Stimulated activated naive B cell treated with anti-CD40 and anti-IgM and Interleukin-4, amounts not matched to agents 10 μg/mL and 1 μg/mL and 100 μg/mL, for 72 hours (primary cell): ENCODE measurements around the gene ZC3H6.
A peak's percentile ranks its signal among the peaks of the same experiment; 100 is the strongest.
"Not testable (repeated sequence)": the region's sequence is repeated elsewhere in the genome, so short reads cannot be mapped to it uniquely, and the experiment has no call there.

ENCODE experiments used
- ATAC-seq, 2 donors: fragments of 150-1000 bp; cut with Tn5 transposase; replicated peaks; 2 replicates each; pipeline ENCODE4 v1.10.0; 2021; ENCODE audit warnings: moderate library complexity in 1 of 2
- DNase-seq: peaks from one replicate; pipeline ENCODE4 v3.0.0; 2021
- H3K27ac Mint-ChIP-seq: one replicate; pipeline ENCODE4 v1.8.0; 2022; ENCODE audit warnings: mild to moderate bottlenecking, mixed read lengths
- H3K27me3 Mint-ChIP-seq, 2 donors: one replicate each; pipeline ENCODE4 v1.8.0; 2022; ENCODE audit warnings: mixed read lengths in 2 of 2
- H3K36me3 Mint-ChIP-seq, 2 donors: one replicate each; pipeline ENCODE4 v1.8.0; 2022; ENCODE audit warnings: mixed read lengths in 2 of 2, mild to moderate bottlenecking in 1 of 2
- H3K4me1 Mint-ChIP-seq, 2 donors: one replicate each; pipeline ENCODE4 v1.8.0; 2022; ENCODE audit warnings: mixed read lengths in 2 of 2, mild to moderate bottlenecking in 1 of 2
- H3K4me3 Mint-ChIP-seq, 2 donors: one replicate each; pipeline ENCODE4 v1.8.0; 2022; ENCODE audit warnings: mild to moderate bottlenecking in 2 of 2, mixed read lengths in 2 of 2, moderate library complexity in 1 of 2
- H3K9me3 Mint-ChIP-seq, 2 donors: one replicate each; pipeline ENCODE4 v1.8.0; 2022; ENCODE audit warnings: mixed read lengths in 2 of 2, mild to moderate bottlenecking in 1 of 2

The ZC3H6 gene

DNA sequence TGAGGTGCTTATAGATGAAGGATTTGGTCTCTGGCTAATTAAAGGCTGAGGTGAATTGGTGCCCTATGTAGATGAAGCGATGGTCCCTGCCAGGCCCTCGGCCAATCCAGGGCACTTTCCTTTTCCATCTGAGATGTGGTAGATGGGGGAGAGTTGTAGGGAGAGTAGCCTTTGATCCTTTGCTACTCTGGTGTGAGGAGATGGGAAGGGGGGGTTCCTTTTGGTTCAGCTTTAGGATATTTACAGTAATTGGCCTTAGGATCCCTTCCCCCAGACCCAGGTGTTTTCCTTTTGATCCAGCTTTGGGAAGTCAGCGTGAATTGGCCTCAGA lies 15.1 kb upstream of the ZC3H6 start:
- H3K36me3 Mint-ChIP-seq: peaks cover 9 to 17% of the 10 kb centered on the region in 2 donors
- H3K9me3 Mint-ChIP-seq: peaks cover 7 to 8% of the 10 kb centered on the region in 2 donors
- DNase-seq: no peak
- H3K27me3 Mint-ChIP-seq: no peaks in the 10 kb centered on the region
- H3K27ac Mint-ChIP-seq: peak overlapping the region; percentile 82
- H3K4me3 Mint-ChIP-seq: peak overlapping the region in 1 of 2 donors; percentile 32
- ATAC-seq: no peak
- H3K4me1 Mint-ChIP-seq: peaks cover 25 to 57% of the 10 kb centered on the region in 2 donors

DNA sequence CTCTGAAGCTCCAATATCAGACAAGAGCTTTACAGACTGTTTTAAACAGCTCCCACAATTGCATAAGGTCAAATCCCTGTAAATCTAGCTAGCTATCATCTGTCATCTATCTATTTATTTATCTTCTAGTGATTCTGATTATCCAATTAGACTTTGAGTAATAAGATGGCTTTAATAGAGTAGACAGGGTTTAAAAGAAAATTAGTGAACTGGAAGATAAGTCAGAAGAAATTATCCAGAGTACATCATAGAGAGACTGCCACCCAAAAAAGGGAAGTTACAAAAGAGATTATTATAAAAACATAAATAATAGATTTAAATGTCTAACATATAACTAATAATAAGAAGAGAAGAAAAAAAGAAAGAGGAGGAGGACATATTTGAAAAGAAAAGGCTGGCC lies 12.5 kb upstream of the ZC3H6 start:
- ATAC-seq (no peak), DNase-seq (no peak)
- H3K9me3 Mint-ChIP-seq: peaks cover 7 to 8% of the 10 kb centered on the region in 2 donors
- H3K4me1 Mint-ChIP-seq: peaks cover 14 to 36% of the 10 kb centered on the region in 2 donors
- H3K36me3 Mint-ChIP-seq: peaks cover 7 to 14% of the 10 kb centered on the region in 2 donors
- peak overlapping the region; percentile 68 for H3K27ac Mint-ChIP-seq
- H3K4me3 Mint-ChIP-seq: no peak overlapping the region
- H3K27me3 Mint-ChIP-seq: no peaks in the 10 kb centered on the region

- H3K27me3 Mint-ChIP-seq: no peaks in the 10 kb centered on the region
- peaks cover 6 to 11% of the 10 kb centered on the region in 2 donors for H3K9me3 Mint-ChIP-seq
- H3K4me3 Mint-ChIP-seq: no peak overlapping the region
- no peak for ATAC-seq
- H3K27ac Mint-ChIP-seq: no peak overlapping the region
- H3K36me3 Mint-ChIP-seq: peaks cover 8 to 14% of the 10 kb centered on the region in 2 donors
- DNase-seq: no peak
- H3K4me1 Mint-ChIP-seq: peaks cover 4% of the 10 kb centered on the region in 2 donors
These were observed 6.8 kb upstream of the ZC3H6 start for GRCh38 chr2:112268547-112268946.

- H3K36me3 Mint-ChIP-seq: peaks cover 14 to 19% of the 10 kb centered on the region in 2 donors
- DNase-seq: no peak
- ATAC-seq: no peak
- H3K4me3 Mint-ChIP-seq: no peak overlapping the region
- H3K27me3 Mint-ChIP-seq: no peaks in the 10 kb centered on the region
- peaks cover 6 to 11% of the 10 kb centered on the region in 2 donors for H3K9me3 Mint-ChIP-seq
- no peak overlapping the region for H3K27ac Mint-ChIP-seq
- H3K4me1 Mint-ChIP-seq: peaks cover 4 to 5% of the 10 kb centered on the region in 2 donors
These were observed 2.7 kb upstream of the ZC3H6 start for GRCh38 chr2:112272669-112273068.

- peaks cover 9 to 14% of the 10 kb centered on the region in 2 donors for H3K36me3 Mint-ChIP-seq
- no peaks in the 10 kb centered on the region for H3K27me3 Mint-ChIP-seq
- DNase-seq: no peak
- no peak overlapping the region for H3K4me3 Mint-ChIP-seq
- peaks cover 4 to 5% of the 10 kb centered on the region in 2 donors for H3K4me1 Mint-ChIP-seq
- H3K27ac Mint-ChIP-seq: no peak overlapping the region
- ATAC-seq: no peak
- peaks cover 3 to 8% of the 10 kb centered on the region in 2 donors for H3K9me3 Mint-ChIP-seq
These were observed 2.0 kb upstream of the ZC3H6 start for GRCh38 chr2:112273349-112273748.

DNA sequence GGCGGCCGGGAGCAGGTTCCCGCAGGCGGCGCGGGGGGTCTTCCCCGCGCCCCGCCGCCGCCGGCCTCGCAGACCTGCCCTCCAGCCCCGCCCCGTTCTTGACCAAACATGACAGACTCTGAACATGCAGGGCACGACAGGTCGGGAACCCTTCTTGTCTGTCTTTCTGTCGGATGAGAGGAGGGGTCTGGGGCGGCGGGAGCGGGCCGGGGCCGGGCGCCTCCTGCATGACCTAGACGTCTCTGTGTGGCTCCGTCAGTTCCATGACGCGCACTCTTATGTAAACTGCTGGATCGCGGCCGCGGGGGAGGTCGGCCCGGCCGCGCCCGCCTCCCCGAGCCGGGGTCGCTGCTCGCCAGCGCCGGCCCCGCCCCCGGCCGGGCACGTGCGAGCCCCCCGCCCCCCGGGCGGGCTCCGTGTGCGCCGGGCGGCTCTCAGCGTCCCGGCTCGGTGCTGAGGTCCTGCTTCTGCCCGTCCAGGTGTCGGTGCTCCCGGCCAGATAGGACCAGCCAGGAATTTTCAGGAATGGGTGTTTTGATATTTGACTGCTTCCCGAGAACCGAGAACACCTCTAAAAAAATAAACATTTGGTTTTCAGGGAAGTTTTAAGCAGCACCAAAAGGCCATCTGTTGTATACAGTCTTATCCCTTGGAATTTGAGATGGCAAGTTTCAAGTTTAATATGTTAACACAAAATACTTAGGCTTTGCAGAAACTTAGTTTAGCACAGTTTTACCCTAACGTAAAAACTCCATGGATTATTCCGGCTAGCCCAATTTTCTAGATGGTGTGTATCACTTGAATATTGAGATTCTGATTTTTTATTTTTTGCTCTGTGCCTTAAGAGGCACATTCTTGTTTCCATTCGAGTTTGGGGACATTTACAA lies 733 bp downstream of the ZC3H6 start:
- Mint-ChIP-seq H3K9me3 (peaks cover under 1 to 3% of the 10 kb centered on the region in 2 donors), H3K4me3 (peak overlapping the region; percentile 87 to 93), H3K27me3 (no peaks in the 10 kb centered on the region), H3K27ac (peak overlapping the region; percentile 100), H3K4me1 (peaks cover 8 to 12% of the 10 kb centered on the region in 2 donors), H3K36me3 (peaks cover 6 to 8% of the 10 kb centered on the region in 2 donors)
- ATAC-seq (peak; percentile 75 to 76), DNase-seq (peak; percentile 77)

- Mint-ChIP-seq H3K9me3 (peaks cover 3% of the 10 kb centered on the region in 2 donors), H3K4me1 (peaks cover 13 to 18% of the 10 kb centered on the region in 2 donors), H3K4me3 (no peak overlapping the region), H3K27me3 (no peaks in the 10 kb centered on the region), H3K36me3 (peaks cover 6 to 8% of the 10 kb centered on the region in 2 donors), H3K27ac (no peak overlapping the region)
- DNase-seq: no peak
- ATAC-seq: no peak
These were observed 1.6 kb downstream of the ZC3H6 start for GRCh38 chr2:112276954-112277353.

DNA sequence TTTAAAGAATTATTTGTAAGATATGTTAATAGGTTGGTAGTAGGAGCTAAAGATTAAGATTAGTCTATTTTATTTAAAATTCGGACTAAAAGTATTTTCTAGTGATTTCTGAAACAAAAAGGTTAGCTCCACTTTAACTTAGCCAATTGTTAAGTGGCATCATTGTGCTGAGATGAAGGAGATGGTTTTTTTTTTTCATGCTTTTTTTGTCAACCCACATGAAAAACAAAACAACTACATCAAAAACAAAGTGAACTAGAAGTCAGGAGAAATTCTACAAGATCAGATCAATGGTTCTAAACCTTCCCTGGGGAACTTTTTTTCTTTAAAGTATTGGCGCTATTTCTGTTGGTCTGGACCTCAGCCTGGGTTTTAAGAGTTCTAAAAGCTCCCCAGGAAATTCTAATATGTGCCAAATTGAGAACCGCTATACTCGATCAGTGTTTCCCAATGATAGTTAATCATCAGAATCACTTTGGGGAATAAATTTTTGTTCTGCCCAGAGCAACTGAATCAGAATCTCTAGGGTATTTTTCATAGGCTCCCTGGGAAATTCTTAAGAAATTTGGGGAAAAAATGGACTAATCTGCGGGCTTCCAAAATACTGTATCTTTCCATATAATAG lies 2.3 kb downstream of the ZC3H6 start:
- peaks cover 0 to 3% of the 10 kb centered on the region in 2 donors for H3K9me3 Mint-ChIP-seq
- H3K4me1 Mint-ChIP-seq: peaks cover 13 to 18% of the 10 kb centered on the region in 2 donors
- no peak for ATAC-seq
- H3K4me3 Mint-ChIP-seq: no peak overlapping the region
- peaks cover 6 to 8% of the 10 kb centered on the region in 2 donors for H3K36me3 Mint-ChIP-seq
- H3K27ac Mint-ChIP-seq: no peak overlapping the region
- no peak for DNase-seq
- H3K27me3 Mint-ChIP-seq: no peaks in the 10 kb centered on the region

DNA sequence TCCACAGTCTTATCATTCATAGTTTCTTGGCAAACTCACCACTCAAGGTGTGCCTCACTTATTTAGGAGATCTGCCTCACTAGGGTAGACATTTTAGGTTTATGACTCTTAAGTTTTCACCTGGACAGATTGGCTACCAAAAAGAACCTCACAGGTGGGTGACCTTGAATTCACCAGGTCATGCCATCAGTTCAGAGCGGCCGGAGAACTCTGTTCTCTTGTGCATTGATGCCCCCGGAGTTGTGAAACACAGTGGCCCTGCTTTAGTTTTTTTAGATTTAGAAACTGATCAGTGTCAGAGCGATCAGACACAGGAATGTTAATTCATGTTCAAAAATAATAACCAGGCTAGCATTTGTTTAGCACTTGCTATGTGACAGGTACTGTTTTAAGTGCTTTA lies 6.7 kb downstream of the ZC3H6 start:
- not testable (repeated sequence) for H3K9me3 Mint-ChIP-seq, H3K27ac Mint-ChIP-seq, H3K4me3 Mint-ChIP-seq, DNase-seq, ATAC-seq, H3K27me3 Mint-ChIP-seq, H3K36me3 Mint-ChIP-seq
- H3K4me1 Mint-ChIP-seq: peaks cover 12 to 13% of the 10 kb centered on the region in 2 donors

DNA sequence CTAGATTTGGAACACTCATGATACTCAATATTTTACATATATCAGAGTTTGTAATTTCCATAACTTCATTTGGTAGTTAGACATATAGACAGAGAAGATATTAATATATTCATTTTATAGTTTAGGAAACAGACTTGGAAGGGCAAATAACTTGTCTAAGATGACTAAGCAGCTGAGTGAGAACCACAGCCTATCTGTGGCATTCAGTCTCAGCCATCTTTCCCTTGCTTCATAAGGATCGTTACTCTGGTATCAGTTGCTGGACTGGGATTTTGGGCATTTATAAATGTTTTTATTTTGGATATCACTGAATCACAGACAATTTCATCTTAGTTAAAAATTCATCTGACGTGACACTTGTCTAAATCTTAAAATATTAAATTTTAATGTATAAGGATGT lies 8.1 kb downstream of the ZC3H6 start:
- not testable (repeated sequence) for ATAC-seq, H3K27ac Mint-ChIP-seq, H3K27me3 Mint-ChIP-seq, H3K9me3 Mint-ChIP-seq, H3K36me3 Mint-ChIP-seq, DNase-seq, H3K4me3 Mint-ChIP-seq
- H3K4me1 Mint-ChIP-seq: peaks cover 12 to 13% of the 10 kb centered on the region in 2 donors

- peaks cover 0 to 4% of the 10 kb centered on the region in 2 donors for H3K4me1 Mint-ChIP-seq
- H3K27ac Mint-ChIP-seq: no peak overlapping the region
- H3K4me3 Mint-ChIP-seq: no peak overlapping the region
- H3K36me3 Mint-ChIP-seq: peaks cover 0 to 1% of the 10 kb centered on the region in 2 donors
- DNase-seq (no peak), ATAC-seq (no peak)
- no peaks in the 10 kb centered on the region for H3K27me3 Mint-ChIP-seq
- H3K9me3 Mint-ChIP-seq: no peaks in the 10 kb centered on the region
These were observed 14.7 kb downstream of the ZC3H6 start for GRCh38 chr2:112290088-112290487.

DNA sequence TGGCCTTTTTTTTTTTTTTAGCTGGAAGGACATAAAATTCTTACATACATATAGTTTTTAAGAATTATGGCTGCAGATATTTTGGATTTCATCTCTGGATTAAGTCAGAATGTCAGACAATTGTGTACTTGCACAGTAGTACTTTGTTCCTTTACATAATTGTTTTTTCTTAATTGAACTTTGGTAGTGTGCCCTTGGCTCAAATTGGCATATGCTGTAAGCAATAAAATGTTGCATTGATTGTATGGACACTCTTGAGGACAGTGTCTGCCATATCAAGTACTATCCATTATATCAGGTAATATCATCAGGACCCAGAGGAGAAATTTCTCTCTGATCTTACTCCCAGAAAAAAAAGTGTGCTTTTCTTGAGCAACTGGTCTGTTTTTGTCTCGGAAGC lies 15.3 kb downstream of the ZC3H6 start:
- no peaks in the 10 kb centered on the region for H3K9me3 Mint-ChIP-seq
- H3K27me3 Mint-ChIP-seq: no peaks in the 10 kb centered on the region
- H3K4me1 Mint-ChIP-seq: peaks cover 0 to 4% of the 10 kb centered on the region in 2 donors
- DNase-seq (no peak), ATAC-seq (no peak)
- H3K27ac Mint-ChIP-seq: no peak overlapping the region
- peaks cover 0 to 1% of the 10 kb centered on the region in 2 donors for H3K36me3 Mint-ChIP-seq
- no peak overlapping the region for H3K4me3 Mint-ChIP-seq

DNA sequence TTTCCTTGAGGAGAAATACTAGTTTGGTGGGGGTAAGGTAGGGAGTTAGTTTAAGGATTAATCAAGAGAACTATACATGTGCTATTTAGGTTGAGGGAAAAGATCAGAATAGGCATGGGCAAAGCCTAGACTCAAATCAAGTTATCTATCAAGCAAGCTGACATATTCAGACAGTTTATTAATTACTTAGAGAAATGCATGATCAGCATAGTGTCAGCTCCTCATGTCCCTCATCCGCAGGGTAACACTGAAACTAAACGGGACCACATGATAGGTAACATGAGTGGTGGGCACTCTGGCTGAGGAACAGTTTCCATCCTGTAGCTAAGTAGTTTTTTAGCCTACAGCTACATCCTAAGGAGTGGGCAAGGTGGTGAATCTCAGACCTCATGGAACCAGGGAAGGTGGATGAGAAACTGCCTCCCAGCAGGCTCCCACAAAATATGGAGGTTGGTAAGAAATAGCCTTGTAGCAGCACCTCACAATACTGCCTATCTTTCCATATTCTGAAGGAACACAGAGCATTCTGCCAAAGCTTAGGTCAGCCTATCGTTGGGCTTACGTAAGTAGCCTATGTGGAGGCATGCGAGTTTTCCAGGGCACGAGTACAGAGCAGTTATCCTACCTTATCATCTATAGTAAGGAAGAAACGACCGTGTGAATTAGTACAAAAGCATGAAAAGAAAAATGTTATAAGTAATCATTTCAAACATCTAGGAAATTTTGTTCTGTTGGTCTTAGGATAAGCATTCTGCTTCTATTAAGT lies 18.4 kb downstream of the ZC3H6 start:
- Mint-ChIP-seq H3K27ac (no peak overlapping the region), H3K9me3 (no peaks in the 10 kb centered on the region), H3K27me3 (no peaks in the 10 kb centered on the region), H3K4me3 (no peak overlapping the region), H3K36me3 (peaks cover 0 to 1% of the 10 kb centered on the region in 2 donors), H3K4me1 (peaks cover 0 to 7% of the 10 kb centered on the region in 2 donors)
- no peak for ATAC-seq
- DNase-seq: no peak

DNA sequence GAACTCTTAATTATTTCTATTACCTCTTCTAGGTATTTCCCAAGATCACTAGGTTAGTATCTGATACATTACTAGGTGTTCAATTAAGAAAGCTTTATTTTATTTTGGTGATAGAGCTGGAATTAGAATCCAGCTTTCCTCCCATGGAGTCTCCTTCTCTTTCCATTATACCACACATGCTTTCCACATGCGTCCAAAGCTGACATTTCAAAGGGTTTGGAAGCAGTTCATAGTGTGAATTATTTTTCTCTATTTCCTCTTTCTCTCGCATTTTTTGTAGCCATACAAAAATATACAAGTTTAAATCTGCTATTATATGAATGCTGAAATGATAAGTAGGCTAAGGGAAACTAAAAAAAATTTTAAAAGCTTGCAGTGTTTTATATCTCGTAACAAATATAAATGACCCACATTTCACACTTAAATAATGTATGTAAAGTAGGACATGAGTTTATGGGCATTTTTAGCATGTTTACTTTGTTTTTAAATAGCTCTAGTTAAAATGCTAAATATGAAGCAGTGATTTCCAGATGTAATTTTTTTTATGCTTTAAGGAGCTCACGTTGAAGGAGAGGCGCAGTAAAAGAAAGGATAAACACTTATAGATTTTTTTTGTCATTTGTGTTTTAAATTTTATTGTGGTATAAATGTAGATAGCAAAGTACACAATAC lies 20.1 kb downstream of the ZC3H6 start:
- Mint-ChIP-seq H3K36me3 (peaks cover 3 to 6% of the 10 kb centered on the region in 2 donors), H3K9me3 (peaks cover 1 to 4% of the 10 kb centered on the region in 2 donors), H3K27me3 (no peaks in the 10 kb centered on the region), H3K27ac (no peak overlapping the region), H3K4me1 (peaks cover 0 to 3% of the 10 kb centered on the region in 2 donors), H3K4me3 (no peak overlapping the region)
- ATAC-seq (no peak), DNase-seq (no peak)
